ENCODE measurements around the gene MRPS12.

Gene MRPS12

GRCh38 chr19:38890686-38891085, 40.1 kb upstream of the MRPS12 start:
- Histone ChIP-seq H3K4me3 (ENCODE audit: severe bottlenecking) (no peak overlapping the region), H3K9me3 (ENCODE audit: severe bottlenecking) (no peaks in the 10 kb centered on the region), H3K4me1 (ENCODE audit: insufficient read depth, poor library complexity, severe bottlenecking) (no peaks in the 10 kb centered on the region), H3K36me3 (ENCODE audit: low read depth) (no peaks in the 10 kb centered on the region), H3K27me3 (ENCODE audit: insufficient read depth, poor library complexity, severe bottlenecking) (no peaks in the 10 kb centered on the region), H3K27ac (ENCODE audit: poor library complexity, severe bottlenecking) (no peak overlapping the region)
- ATAC-seq (ENCODE audit: low read depth) (no peak), DNase-seq (ENCODE audit: low spot score) (no peak)
- no peak for TF ChIP-seq CTCF (IDR thresholded peaks at IDR 0.05; ENCODE audit: poor library complexity, severe bottlenecking)

- Histone ChIP-seq H3K4me1 (ENCODE audit: insufficient read depth, poor library complexity, severe bottlenecking) (no peaks in the 10 kb centered on the region), H3K9me3 (ENCODE audit: severe bottlenecking) (no peaks in the 10 kb centered on the region), H3K4me3 (ENCODE audit: severe bottlenecking) (no peak overlapping the region), H3K27me3 (ENCODE audit: insufficient read depth, poor library complexity, severe bottlenecking) (no peaks in the 10 kb centered on the region), H3K36me3 (ENCODE audit: low read depth) (no peaks in the 10 kb centered on the region), H3K27ac (ENCODE audit: poor library complexity, severe bottlenecking) (no peak overlapping the region)
- no peak for DNase-seq (ENCODE audit: low spot score)
- no peak for TF ChIP-seq CTCF (IDR thresholded peaks at IDR 0.05; ENCODE audit: poor library complexity, severe bottlenecking)
- no peak for ATAC-seq (ENCODE audit: low read depth)
Observed at GRCh38 chr19:38891771-38892170, 39.0 kb upstream of the MRPS12 start.

- no peaks in the 10 kb centered on the region for H3K36me3 ChIP-seq (ENCODE audit: low read depth)
- H3K4me3 ChIP-seq (ENCODE audit: severe bottlenecking) = no peak overlapping the region
- H3K4me1 ChIP-seq (ENCODE audit: insufficient read depth, poor library complexity, severe bottlenecking) = no peaks in the 10 kb centered on the region
- no peak for DNase-seq (ENCODE audit: low spot score)
- H3K9me3 ChIP-seq (ENCODE audit: severe bottlenecking) = no peaks in the 10 kb centered on the region
- ATAC-seq (ENCODE audit: low read depth) = no peak
- no peaks in the 10 kb centered on the region for H3K27me3 ChIP-seq (ENCODE audit: insufficient read depth, poor library complexity, severe bottlenecking)
- H3K27ac ChIP-seq (ENCODE audit: poor library complexity, severe bottlenecking) = no peak overlapping the region
- no peak for TF ChIP-seq CTCF (IDR thresholded peaks at IDR 0.05; ENCODE audit: poor library complexity, severe bottlenecking)
Observed at GRCh38 chr19:38892841-38893240, 37.9 kb upstream of the MRPS12 start.

GRCh38 chr19:38893341-38893771, 37.4 kb upstream of the MRPS12 start:
- DNase-seq (ENCODE audit: low spot score) (no peak), ATAC-seq (ENCODE audit: low read depth) (no peak)
- H3K4me3 ChIP-seq (ENCODE audit: severe bottlenecking) = no peak overlapping the region
- no peak overlapping the region for H3K27ac ChIP-seq (ENCODE audit: poor library complexity, severe bottlenecking)
- no peaks in the 10 kb centered on the region for H3K4me1 ChIP-seq (ENCODE audit: insufficient read depth, poor library complexity, severe bottlenecking)
- no peaks in the 10 kb centered on the region for H3K9me3 ChIP-seq (ENCODE audit: severe bottlenecking)
- no peaks in the 10 kb centered on the region for H3K27me3 ChIP-seq (ENCODE audit: insufficient read depth, poor library complexity, severe bottlenecking)
- H3K36me3 ChIP-seq (ENCODE audit: low read depth) = no peaks in the 10 kb centered on the region
- TF ChIP-seq CTCF (IDR thresholded peaks at IDR 0.05; ENCODE audit: poor library complexity, severe bottlenecking) = no peak

GRCh38 chr19:38894968-38895367, 35.8 kb upstream of the MRPS12 start:
- no peaks in the 10 kb centered on the region for H3K9me3 ChIP-seq (ENCODE audit: severe bottlenecking)
- H3K27ac ChIP-seq (ENCODE audit: poor library complexity, severe bottlenecking) = no peak overlapping the region
- no peaks in the 10 kb centered on the region for H3K36me3 ChIP-seq (ENCODE audit: low read depth)
- no peaks in the 10 kb centered on the region for H3K4me1 ChIP-seq (ENCODE audit: insufficient read depth, poor library complexity, severe bottlenecking)
- no peak for DNase-seq (ENCODE audit: low spot score)
- no peak for ATAC-seq (ENCODE audit: low read depth)
- H3K4me3 ChIP-seq (ENCODE audit: severe bottlenecking) = no peak overlapping the region
- H3K27me3 ChIP-seq (ENCODE audit: insufficient read depth, poor library complexity, severe bottlenecking) = no peaks in the 10 kb centered on the region
- TF ChIP-seq CTCF (IDR thresholded peaks at IDR 0.05; ENCODE audit: poor library complexity, severe bottlenecking) = no peak
